Subcutaneous adipose tissue (tissue), 4 donors: ENCODE data around the gene PAXIP1. TPM values are rescaled to one million over a fixed set of nuclear protein-coding genes. Genes with fewer than 3 reads are reported as not detected.

Experiments used
- total RNA-seq, 4 donors: library from RNA; depleted of rRNA; stranded (reverse); fragments of >200 nt; gene quantifications; one replicate each; pipeline ENCODE4 v1.1.0, GENCODE V29; 2016
- TF ChIP-seq, protein P1 (sequence below): fragments of 450-650 bp; IDR thresholded peaks from one replicate; pipeline ENCODE4 v1.5.1; 2016; ENCODE audit warnings: low read depth, mild to moderate bottlenecking, control low read depth, antibody characterized with exemption, moderate library complexity

Gene PAXIP1, protein sequence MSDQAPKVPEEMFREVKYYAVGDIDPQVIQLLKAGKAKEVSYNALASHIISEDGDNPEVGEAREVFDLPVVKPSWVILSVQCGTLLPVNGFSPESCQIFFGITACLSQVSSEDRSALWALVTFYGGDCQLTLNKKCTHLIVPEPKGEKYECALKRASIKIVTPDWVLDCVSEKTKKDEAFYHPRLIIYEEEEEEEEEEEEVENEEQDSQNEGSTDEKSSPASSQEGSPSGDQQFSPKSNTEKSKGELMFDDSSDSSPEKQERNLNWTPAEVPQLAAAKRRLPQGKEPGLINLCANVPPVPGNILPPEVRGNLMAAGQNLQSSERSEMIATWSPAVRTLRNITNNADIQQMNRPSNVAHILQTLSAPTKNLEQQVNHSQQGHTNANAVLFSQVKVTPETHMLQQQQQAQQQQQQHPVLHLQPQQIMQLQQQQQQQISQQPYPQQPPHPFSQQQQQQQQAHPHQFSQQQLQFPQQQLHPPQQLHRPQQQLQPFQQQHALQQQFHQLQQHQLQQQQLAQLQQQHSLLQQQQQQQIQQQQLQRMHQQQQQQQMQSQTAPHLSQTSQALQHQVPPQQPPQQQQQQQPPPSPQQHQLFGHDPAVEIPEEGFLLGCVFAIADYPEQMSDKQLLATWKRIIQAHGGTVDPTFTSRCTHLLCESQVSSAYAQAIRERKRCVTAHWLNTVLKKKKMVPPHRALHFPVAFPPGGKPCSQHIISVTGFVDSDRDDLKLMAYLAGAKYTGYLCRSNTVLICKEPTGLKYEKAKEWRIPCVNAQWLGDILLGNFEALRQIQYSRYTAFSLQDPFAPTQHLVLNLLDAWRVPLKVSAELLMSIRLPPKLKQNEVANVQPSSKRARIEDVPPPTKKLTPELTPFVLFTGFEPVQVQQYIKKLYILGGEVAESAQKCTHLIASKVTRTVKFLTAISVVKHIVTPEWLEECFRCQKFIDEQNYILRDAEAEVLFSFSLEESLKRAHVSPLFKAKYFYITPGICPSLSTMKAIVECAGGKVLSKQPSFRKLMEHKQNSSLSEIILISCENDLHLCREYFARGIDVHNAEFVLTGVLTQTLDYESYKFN
- total RNA-seq, result 10 to 100 TPM in 3 of 4 donors, 1 to 10 TPM in 1; 8.3 to 11.7 (median 10.5) TPM

DNA sequence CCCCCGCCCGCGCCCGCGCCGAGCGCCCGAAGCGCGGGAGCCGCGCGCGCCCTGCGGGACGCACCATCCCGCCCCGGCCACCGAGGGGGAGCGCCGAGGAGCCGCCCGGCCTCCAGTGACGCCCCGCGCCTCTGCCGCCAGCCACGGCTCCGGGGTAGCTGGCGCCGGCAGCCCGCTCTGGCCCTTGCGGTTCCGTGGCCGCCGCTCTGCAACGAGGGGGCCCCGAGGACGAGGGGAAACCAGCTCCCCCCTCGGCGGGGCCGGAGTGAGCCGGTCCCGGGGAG lies at the start of gene PAXIP1:
Gene PAXIP1, minus strand, starts transcription at position 33 of the 284 bp plus-strand sequence. CDS start 195 bp downstream, outside the sequence.
- TF ChIP-seq, protein P1, sequence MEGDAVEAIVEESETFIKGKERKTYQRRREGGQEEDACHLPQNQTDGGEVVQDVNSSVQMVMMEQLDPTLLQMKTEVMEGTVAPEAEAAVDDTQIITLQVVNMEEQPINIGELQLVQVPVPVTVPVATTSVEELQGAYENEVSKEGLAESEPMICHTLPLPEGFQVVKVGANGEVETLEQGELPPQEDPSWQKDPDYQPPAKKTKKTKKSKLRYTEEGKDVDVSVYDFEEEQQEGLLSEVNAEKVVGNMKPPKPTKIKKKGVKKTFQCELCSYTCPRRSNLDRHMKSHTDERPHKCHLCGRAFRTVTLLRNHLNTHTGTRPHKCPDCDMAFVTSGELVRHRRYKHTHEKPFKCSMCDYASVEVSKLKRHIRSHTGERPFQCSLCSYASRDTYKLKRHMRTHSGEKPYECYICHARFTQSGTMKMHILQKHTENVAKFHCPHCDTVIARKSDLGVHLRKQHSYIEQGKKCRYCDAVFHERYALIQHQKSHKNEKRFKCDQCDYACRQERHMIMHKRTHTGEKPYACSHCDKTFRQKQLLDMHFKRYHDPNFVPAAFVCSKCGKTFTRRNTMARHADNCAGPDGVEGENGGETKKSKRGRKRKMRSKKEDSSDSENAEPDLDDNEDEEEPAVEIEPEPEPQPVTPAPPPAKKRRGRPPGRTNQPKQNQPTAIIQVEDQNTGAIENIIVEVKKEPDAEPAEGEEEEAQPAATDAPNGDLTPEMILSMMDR, result no peak

DNA sequence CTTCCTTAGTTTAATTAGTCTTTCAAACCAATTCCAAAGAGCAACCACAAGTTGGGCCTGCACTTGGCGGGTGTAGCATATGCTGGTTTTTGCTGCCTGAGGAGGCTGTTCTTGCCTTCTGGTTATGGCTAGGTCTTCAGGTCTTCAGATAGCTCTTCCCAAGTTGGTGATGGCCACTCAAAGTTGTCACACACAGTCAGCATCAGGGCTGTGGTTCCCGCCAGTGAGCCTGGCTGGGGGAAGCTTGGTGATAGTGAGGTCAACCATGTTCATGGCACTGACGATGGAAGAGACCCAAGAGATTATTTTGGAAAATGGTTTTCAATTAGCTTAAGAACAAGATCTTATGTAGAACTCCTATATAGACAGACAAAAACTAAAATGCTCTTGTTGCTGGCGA lies 48.4 kb upstream of the PAXIP1 start:
- TF ChIP-seq, protein P1, result no peak

DNA sequence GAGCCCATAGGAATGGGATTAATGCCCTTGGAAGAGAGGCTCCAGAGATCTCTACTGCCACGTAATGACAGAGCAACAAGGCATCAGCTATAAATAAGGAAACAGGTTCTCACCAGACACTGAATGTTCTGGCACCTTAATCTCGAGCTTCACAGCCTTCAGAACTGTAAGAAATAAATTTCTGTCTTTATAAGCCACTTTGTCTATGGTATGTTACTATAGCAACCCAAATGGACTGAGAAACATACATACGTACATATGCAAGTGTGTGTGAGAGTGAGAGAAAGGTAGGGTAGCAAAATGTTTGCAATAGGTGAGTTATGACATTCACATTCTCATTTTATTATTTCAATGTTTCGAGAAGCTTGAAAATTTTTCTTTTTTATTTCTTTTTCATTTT lies 45.1 kb upstream of the PAXIP1 start:
- TF ChIP-seq, protein P1, result no peak

DNA sequence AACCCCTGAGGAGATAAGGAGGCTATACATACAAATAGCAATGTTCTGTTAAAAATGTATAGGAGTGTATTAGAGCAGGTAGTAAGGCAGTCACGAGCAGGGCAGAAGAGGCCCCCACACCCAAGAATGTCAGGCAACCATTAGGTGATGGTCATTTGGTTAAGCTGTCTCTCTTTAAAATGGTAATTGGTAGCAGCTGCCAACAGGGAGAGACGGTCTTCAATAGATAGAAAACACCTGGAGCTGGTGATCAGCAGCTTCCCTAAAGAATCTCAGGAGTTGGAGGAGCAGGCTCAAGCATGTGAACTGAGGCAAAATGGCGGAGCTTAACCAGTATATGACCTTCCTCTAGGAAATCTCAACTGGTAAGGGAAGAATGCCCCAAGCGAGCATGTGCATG lies 40.8 kb upstream of the PAXIP1 start:
- TF ChIP-seq, protein P1, result no peak

DNA sequence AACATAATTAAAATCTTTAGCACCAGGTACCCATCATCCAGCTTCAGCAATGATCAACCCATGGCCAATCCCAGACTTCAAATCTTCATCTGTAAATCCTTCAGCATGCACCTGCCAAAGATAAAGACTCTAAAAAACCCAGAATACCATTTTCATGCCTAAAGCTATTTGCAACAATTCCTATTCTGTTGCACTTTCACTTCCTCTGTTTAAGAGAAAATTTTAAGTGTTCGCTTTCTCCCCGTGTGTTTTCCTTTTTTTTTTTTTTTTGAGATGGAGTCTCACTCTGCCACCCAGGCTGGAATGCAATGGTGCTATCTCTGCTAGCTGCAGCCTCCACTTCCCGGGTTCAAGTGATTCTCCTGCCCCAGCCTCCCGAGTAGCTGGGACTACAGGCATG lies 35.4 kb upstream of the PAXIP1 start:
- TF ChIP-seq, protein P1, result no peak

DNA sequence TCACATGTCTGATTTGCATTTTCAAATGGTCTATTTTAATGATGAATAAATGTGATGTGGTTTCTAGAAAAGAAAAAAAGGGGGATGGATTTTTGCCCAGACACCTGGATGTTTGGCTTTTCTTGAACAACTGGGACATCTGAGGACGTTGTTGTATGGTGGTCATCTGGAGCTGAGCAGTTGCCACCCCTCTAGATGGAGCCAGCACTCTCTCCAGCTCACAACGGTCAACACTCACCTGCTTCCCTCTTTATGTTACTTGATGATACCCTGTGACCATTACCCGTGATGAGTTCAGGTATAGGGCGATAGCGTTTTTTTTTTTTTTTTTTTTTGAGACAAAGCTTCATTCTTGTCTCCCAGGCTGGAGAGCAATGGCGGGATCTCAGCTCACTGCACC lies 30.1 kb upstream of the PAXIP1 start:
- TF ChIP-seq, protein P1, result no peak

DNA sequence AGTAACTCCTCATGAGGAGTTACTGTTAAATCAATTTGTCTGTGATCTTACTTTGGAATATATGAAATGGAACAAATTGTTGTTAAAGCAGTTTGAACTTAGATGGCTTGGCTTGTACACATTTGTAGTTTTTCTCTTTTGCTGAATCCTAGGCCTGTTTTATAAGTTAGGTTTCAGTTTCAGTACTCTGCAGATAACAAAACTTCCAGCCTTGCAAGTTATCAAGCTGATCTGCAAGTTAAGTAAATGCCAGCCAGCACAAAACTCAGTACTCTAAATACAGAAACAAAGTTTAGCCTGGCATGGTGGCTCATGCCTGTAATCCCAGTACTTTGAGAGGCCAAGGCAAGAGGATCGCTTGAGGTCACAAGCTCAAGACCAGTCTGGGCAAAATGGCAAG lies 25.0 kb upstream of the PAXIP1 start:
- TF ChIP-seq, protein P1, result no peak
